Left lung (tissue), 10 donors: ENCODE data around the gene PPT1. TPM values are rescaled to one million over a fixed set of nuclear protein-coding genes. Genes with fewer than 3 reads are reported as not detected.

Experiments
- ATAC-seq: fragments of 200-7000 bp; cut with Tn5 transposase; one replicate; pipeline ENCODE4 v1.9.1; 2020; ENCODE audit warnings: moderate library complexity
- DNase-seq, 4 donors: peaks; one replicate each; pipeline ENCODE4 v3.0.0-alpha.2; 2013 to 2020
- H3K27ac ChIP-seq, 2 donors: fragments of 200-600 bp; sonication (generic) in 1 of 2; one replicate each; pipeline versions ENCODE4 v1.5.0 to v1.8.0; 2020 to 2021
- H3K27me3 ChIP-seq, 2 donors: fragments of 200-600 bp; sonication (generic) in 1 of 2; one replicate each; pipeline versions ENCODE4 v1.5.0 to v1.8.0; 2020 to 2021
- H3K36me3 ChIP-seq, 2 donors: fragments of 200-600 bp; sonication (generic) in 1 of 2; one replicate each; pipeline versions ENCODE4 v1.5.0 to v1.8.0; 2020 to 2021
- H3K4me1 ChIP-seq, 2 donors: fragments of 200-600 bp; one replicate each; pipeline ENCODE4 v1.8.0; 2021
- H3K4me3 ChIP-seq, 2 donors: fragments of 200-600 bp; sonication (generic) in 1 of 2; one replicate each; pipeline versions ENCODE4 v1.5.0 to v1.8.0; 2020 to 2021; ENCODE audit warnings: mild to moderate bottlenecking in 1 of 2
- H3K9me3 ChIP-seq, 2 donors: fragments of 200-600 bp; sonication (generic) in 1 of 2; one replicate each; pipeline versions ENCODE4 v1.5.0 to v1.8.0; 2020 to 2021
- CTCF ChIP-seq, 2 donors: fragments of 200-600 bp; sonication (generic) in 1 of 2; IDR thresholded peaks; one replicate each; pipeline versions ENCODE4 v1.5.0 to v1.8.0; 2021; ENCODE audit warnings: antibody characterized with exemption in 2 of 2
- intact Hi-C, 2 donors: fragments of 100-400 bp; cut with DNase I; formaldehyde crosslinking; loops; one replicate each; pipeline versions ENCODE4 v1.11.2 to v1.14.2; 2022
- polyA plus RNA-seq, 6 donors: library from polyadenylated mRNA; unstranded; fragments of 120-200 nt; gene quantifications; one replicate each; pipeline ENCODE4 v1.2.1, GENCODE V29; 2013; ENCODE audit not compliant: insufficient read length in 6 of 6
- total RNA-seq, 2 donors: library from RNA; stranded (reverse); fragmentation: NEBNext Ultra II Directional; extraction: Animal tissue kit (Norgen Biotek cat#: 25700); gene quantifications; one replicate each; pipeline ENCODE4 v1.2.1, GENCODE V29; 2021
- donor health status: DM: no; HTN: yes; CAD: no.
- donor health status: DM: no; HTN: no; CAD: no.

The PPT1 gene
- total and polyA plus RNA-seq, 8 donors = 87.3 to 195 (median 99.8) TPM

GRCh38 chr1:40045182-40045581, 51.9 kb downstream of the PPT1 start:
- intact Hi-C loops = no loop called here
- DNase-seq = no peak

GRCh38 chr1:40044110-40044509, 52.9 kb downstream of the PPT1 start:
- no peak for ATAC-seq
- intact Hi-C loops = no loop called here
- no peak for TF ChIP-seq CTCF (IDR thresholded peaks at IDR 0.05)
- Histone ChIP-seq H3K9me3 (no peaks in the 10 kb centered on the region), H3K27ac (peak overlapping the region in 1 of 2 donors; percentile 53), H3K4me1 (peaks cover 39 to 84% of the 10 kb centered on the region in 2 donors), H3K36me3 (peaks cover 0 to 24% of the 10 kb centered on the region in 2 donors), H3K27me3 (no peaks in the 10 kb centered on the region), H3K4me3 (peak overlapping the region in 1 of 2 donors; percentile 99)
- no peak for DNase-seq

More at GRCh38 chr1:40045182-40045581, 51.9 kb downstream of the PPT1 start:
- H3K27me3 ChIP-seq = no peaks in the 10 kb centered on the region
- peak overlapping the region in 1 of 2 donors; percentile 53 for H3K27ac ChIP-seq
- H3K4me1 ChIP-seq = peaks cover 48 to 90% of the 10 kb centered on the region in 2 donors
- no peak for ATAC-seq
- TF ChIP-seq CTCF (IDR thresholded peaks at IDR 0.05) = no peak
- peak overlapping the region in 1 of 2 donors; percentile 4 for H3K4me3 ChIP-seq
- no peaks in the 10 kb centered on the region for H3K9me3 ChIP-seq
- H3K36me3 ChIP-seq = peaks cover 0 to 32% of the 10 kb centered on the region in 2 donors

- intact Hi-C loops = no loop called here
- Histone ChIP-seq H3K36me3 (peaks cover 0 to 24% of the 10 kb centered on the region in 2 donors), H3K27me3 (no peaks in the 10 kb centered on the region), H3K27ac (peak overlapping the region; percentile 17 to 99), H3K9me3 (no peaks in the 10 kb centered on the region), H3K4me3 (peak overlapping the region in 1 of 2 donors; percentile 99), H3K4me1 (peaks cover 32 to 77% of the 10 kb centered on the region in 2 donors)
- DNase-seq (no peak), ATAC-seq (no peak)
- no peak for TF ChIP-seq CTCF (IDR thresholded peaks at IDR 0.05)
Observed at GRCh38 chr1:40042341-40042740, 54.7 kb downstream of the PPT1 start.

- H3K27ac ChIP-seq = peak overlapping the region; percentile 99
- ATAC-seq (no peak), DNase-seq (no peak)
- H3K4me3 ChIP-seq = peak overlapping the region; percentile 97 to 99
- intact Hi-C loops = no loop called here
- H3K4me1 ChIP-seq = peaks cover 40 to 77% of the 10 kb centered on the region in 2 donors
- no peaks in the 10 kb centered on the region for H3K9me3 ChIP-seq
- H3K36me3 ChIP-seq = peaks cover 0 to 20% of the 10 kb centered on the region in 2 donors
- H3K27me3 ChIP-seq = no peaks in the 10 kb centered on the region
- no peak for TF ChIP-seq CTCF (IDR thresholded peaks at IDR 0.05)
Observed at GRCh38 chr1:40041466-40041838, 55.6 kb downstream of the PPT1 start.

GRCh38 chr1:40040511-40041465, 56.3 kb downstream of the PPT1 start, which contains the start of gene CAP1:
TSS of gene CAP1 (plus strand) at chr1:40040729. CDS start at chr1:40059347, 18,618 bp downstream.
- Histone ChIP-seq H3K4me3 (peak within 1 kb of the TSS; percentile 97 to 99), H3K27me3 (no peaks in the 10 kb centered on the region), H3K4me1 (peaks cover 43 to 77% of the 10 kb centered on the region in 2 donors), H3K9me3 (no peaks in the 10 kb centered on the region), H3K36me3 (peaks cover 0 to 13% of the 10 kb centered on the region in 2 donors), H3K27ac (peak within 1 kb of the TSS; percentile 99)
- intact Hi-C loops = no loop called here
- DNase-seq (peak; percentile 98 to 100 (median 100)), ATAC-seq (peak; percentile 93)
- TF ChIP-seq CTCF (IDR thresholded peaks at IDR 0.05) = no peak
